OCI-LY1 (cell line): ENCODE results near the gene FAM98B.

Source experiments
- H2AFZ ChIP-seq: fragments of 200-600 bp; sonication (generic), shearing (Covaris generic); 2 replicates; pipeline ENCODE4 v1.6.0; 2014; ENCODE audit warnings: antibody characterized with exemption, mild to moderate bottlenecking, low read length
- H3F3A ChIP-seq: fragments of 200-600 bp; sonication (generic), shearing (Covaris generic); 2 replicates; pipeline ENCODE4 v1.6.0; 2014; ENCODE audit warnings: mild to moderate bottlenecking, antibody characterized with exemption, low read length, moderate library complexity; ENCODE audit not compliant: insufficient read depth
- H3K27ac ChIP-seq: fragments of 200-600 bp; sonication (generic); 2 replicates; pipeline ENCODE4 v1.5.1; 2014; ENCODE audit warnings: low read length, mixed run types, mild to moderate bottlenecking, low read depth; ENCODE audit not compliant: poor library complexity, severe bottlenecking
- H3K27me3 ChIP-seq: fragments of 200-600 bp; sonication (generic); 2 replicates; pipeline ENCODE4 v1.6.0; 2014; ENCODE audit warnings: antibody characterized with exemption, mild to moderate bottlenecking, low read length, moderate library complexity; ENCODE audit not compliant: insufficient read depth
- H3K36me3 ChIP-seq: fragments of 200-600 bp; sonication (generic); 2 replicates; pipeline ENCODE4 v1.6.1; 2014; ENCODE audit warnings: mild to moderate bottlenecking, antibody characterized with exemption, low read length, moderate library complexity, mixed read lengths; ENCODE audit not compliant: insufficient read depth
- H3K4me1 ChIP-seq: fragments of 200-600 bp; sonication (generic); 2 replicates; pipeline ENCODE4 v1.5.1; 2014; ENCODE audit warnings: mild to moderate bottlenecking, low read length, moderate library complexity; ENCODE audit not compliant: insufficient read depth, severe bottlenecking
- H3K4me2 ChIP-seq: fragments of 200-600 bp; sonication (generic), shearing (Covaris generic); 2 replicates; pipeline ENCODE4 v1.6.1; 2014; ENCODE audit warnings: low read length
- H3K4me3 ChIP-seq: fragments of 200-600 bp; sonication (generic); 2 replicates; pipeline ENCODE4 v1.5.1; 2014; ENCODE audit warnings: low read length, low read depth, mild to moderate bottlenecking, mixed read lengths; ENCODE audit not compliant: poor library complexity, severe bottlenecking
- H3K79me2 ChIP-seq: fragments of 200-600 bp; shearing (Covaris generic); 2 replicates; pipeline ENCODE4 v1.6.1; 2016; ENCODE audit warnings: mixed run types, low read length, mixed read lengths; ENCODE audit not compliant: insufficient read depth
- H3K9ac ChIP-seq: fragments of 200-600 bp; sonication (generic), shearing (Covaris generic); 2 replicates; pipeline ENCODE4 v1.6.1; 2014; ENCODE audit warnings: mild to moderate bottlenecking, low read length, mixed read lengths
- H3K9me2 ChIP-seq: fragments of 200-600 bp; sonication (generic), shearing (Covaris generic); 2 replicates; pipeline ENCODE4 v1.6.1; 2014; ENCODE audit warnings: low read depth, mild to moderate bottlenecking, low read length, mixed read lengths
- H3K9me3 ChIP-seq: fragments of 200-600 bp; shearing (Covaris generic); 2 replicates; pipeline ENCODE4 v1.6.1; 2014; ENCODE audit warnings: low read length, mixed read lengths
- H4K20me1 ChIP-seq: fragments of 200-600 bp; sonication (generic), shearing (Covaris generic); 2 replicates; pipeline ENCODE4 v1.6.0; 2016; ENCODE audit warnings: mild to moderate bottlenecking, low read length; ENCODE audit not compliant: insufficient read depth
- EZH2 ChIP-seq: fragments of 200-600 bp; sonication (generic), shearing (Covaris generic); IDR thresholded peaks from 2 replicates; pipeline ENCODE4 v1.8.0; 2017; ENCODE audit warnings: borderline replicate concordance, mixed run types, mild to moderate bottlenecking, antibody characterized with exemption, low read length, moderate library complexity, mixed read lengths
- TF ChIP-seq, protein P1 (sequence below): fragments of 200-600 bp; sonication (generic), shearing (Covaris generic); IDR thresholded peaks from 2 replicates; pipeline ENCODE4 v1.5.1; 2017; ENCODE audit warnings: mild to moderate bottlenecking, antibody characterized with exemption, low read length, moderate library complexity, mixed read lengths

FAM98B gene

GRCh38 chr15:38503496-38503895, 49.6 kb downstream of the FAM98B start:
- H4K20me1 ChIP-seq: no peaks in the 10 kb centered on the region
- no peak overlapping the region for H3K27ac ChIP-seq
- H3K9me3 ChIP-seq: no peaks in the 10 kb centered on the region
- TF ChIP-seq, protein P1, sequence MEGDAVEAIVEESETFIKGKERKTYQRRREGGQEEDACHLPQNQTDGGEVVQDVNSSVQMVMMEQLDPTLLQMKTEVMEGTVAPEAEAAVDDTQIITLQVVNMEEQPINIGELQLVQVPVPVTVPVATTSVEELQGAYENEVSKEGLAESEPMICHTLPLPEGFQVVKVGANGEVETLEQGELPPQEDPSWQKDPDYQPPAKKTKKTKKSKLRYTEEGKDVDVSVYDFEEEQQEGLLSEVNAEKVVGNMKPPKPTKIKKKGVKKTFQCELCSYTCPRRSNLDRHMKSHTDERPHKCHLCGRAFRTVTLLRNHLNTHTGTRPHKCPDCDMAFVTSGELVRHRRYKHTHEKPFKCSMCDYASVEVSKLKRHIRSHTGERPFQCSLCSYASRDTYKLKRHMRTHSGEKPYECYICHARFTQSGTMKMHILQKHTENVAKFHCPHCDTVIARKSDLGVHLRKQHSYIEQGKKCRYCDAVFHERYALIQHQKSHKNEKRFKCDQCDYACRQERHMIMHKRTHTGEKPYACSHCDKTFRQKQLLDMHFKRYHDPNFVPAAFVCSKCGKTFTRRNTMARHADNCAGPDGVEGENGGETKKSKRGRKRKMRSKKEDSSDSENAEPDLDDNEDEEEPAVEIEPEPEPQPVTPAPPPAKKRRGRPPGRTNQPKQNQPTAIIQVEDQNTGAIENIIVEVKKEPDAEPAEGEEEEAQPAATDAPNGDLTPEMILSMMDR: no peak
- no peak for TF ChIP-seq EZH2
- H3K79me2 ChIP-seq: no peaks in the 10 kb centered on the region
- no peaks in the 10 kb centered on the region for H3K9me2 ChIP-seq
- no peak overlapping the region for H2AFZ ChIP-seq
- H3K4me3 ChIP-seq: no peak overlapping the region
- H3K36me3 ChIP-seq: peaks cover 75% of the 10 kb centered on the region
- no peak overlapping the region for H3K9ac ChIP-seq
- H3K4me2 ChIP-seq: no peak overlapping the region
- no peaks in the 10 kb centered on the region for H3K4me1 ChIP-seq
- no peaks in the 10 kb centered on the region for H3K27me3 ChIP-seq
- no peaks in the 10 kb centered on the region for H3F3A ChIP-seq

DNA sequence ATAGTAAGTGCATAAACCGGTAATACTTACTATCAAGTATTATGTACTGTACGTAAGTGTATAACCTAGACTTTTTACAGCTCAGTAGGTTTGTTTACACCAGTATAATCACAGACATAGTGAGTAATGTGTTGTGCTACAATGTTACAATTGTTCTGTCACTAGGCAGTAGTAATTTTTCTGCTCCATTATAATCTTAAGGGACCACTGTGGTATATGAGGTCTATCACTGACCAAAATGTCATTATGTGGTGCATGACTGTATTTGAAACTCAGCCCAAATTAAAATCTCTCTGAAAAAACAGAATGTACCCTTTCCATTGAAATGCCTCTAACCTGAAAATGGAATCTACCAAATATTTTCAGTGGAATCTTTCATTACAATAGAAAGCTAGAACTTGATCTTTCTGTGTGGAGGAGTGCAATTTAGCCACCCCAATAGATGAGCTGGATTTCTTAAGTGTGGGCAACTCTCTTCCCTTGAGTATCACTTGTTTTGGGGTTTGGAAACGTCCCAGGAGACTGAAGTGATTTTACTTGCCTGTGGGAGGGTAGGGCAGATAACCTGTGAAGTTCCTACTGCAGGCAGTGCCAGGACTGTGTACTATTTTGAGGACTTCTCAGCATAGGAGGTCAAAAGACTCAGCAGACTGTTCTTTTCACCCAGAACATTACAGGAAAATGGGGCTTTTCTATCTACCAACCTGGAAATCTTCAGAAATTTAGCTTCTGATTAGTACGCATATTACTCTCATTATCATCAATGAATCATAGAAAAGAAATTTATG, 50.9 kb downstream of the FAM98B start:
- H3K9me2 ChIP-seq: no peaks in the 10 kb centered on the region
- no peaks in the 10 kb centered on the region for H4K20me1 ChIP-seq
- no peaks in the 10 kb centered on the region for H3F3A ChIP-seq
- H3K9me3 ChIP-seq: no peaks in the 10 kb centered on the region
- no peak overlapping the region for H3K4me3 ChIP-seq
- no peaks in the 10 kb centered on the region for H3K4me1 ChIP-seq
- H3K9ac ChIP-seq: no peak overlapping the region
- peaks cover 64% of the 10 kb centered on the region for H3K36me3 ChIP-seq
- H2AFZ ChIP-seq: no peak overlapping the region
- no peaks in the 10 kb centered on the region for H3K27me3 ChIP-seq
- H3K27ac ChIP-seq: no peak overlapping the region
- no peak overlapping the region for H3K4me2 ChIP-seq
- TF ChIP-seq, protein P1: no peak
- no peak for TF ChIP-seq EZH2
- H3K79me2 ChIP-seq: no peaks in the 10 kb centered on the region

DNA sequence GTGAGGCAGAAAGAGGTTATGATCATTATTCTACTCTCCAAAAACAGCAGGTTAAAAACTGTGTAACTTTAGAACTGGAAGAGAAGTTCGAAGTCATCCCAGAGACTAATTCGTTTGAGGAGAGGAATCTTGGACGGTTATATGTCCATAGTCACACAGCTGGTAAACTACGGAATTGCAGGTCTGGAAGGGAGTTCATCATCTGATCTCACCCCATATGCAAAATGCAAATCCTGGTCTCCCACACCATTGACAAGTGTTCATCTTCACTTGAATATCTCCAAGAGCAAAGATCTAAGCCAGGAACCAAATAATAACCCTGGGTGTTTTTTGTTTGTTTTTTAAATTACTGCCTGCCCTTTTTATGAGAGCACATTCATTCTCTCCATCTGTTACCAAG, 53.1 kb downstream of the FAM98B start:
- no peak overlapping the region for H3K4me3 ChIP-seq
- no peak overlapping the region for H3K4me2 ChIP-seq
- H3K27ac ChIP-seq: no peak overlapping the region
- no peaks in the 10 kb centered on the region for H3K4me1 ChIP-seq
- peaks cover 62% of the 10 kb centered on the region for H3K36me3 ChIP-seq
- TF ChIP-seq EZH2: no peak
- TF ChIP-seq, protein P1: no peak
- no peak overlapping the region for H3K9ac ChIP-seq
- no peaks in the 10 kb centered on the region for H3K79me2 ChIP-seq
- no peak overlapping the region for H2AFZ ChIP-seq
- no peaks in the 10 kb centered on the region for H3K9me2 ChIP-seq
- no peaks in the 10 kb centered on the region for H3K27me3 ChIP-seq
- H3K9me3 ChIP-seq: no peaks in the 10 kb centered on the region
- H3F3A ChIP-seq: no peaks in the 10 kb centered on the region
- H4K20me1 ChIP-seq: no peaks in the 10 kb centered on the region
